Stimulated activated CD8-positive, alpha-beta memory T cell treated with anti-CD3 and anti-CD28 coated beads, Interleukin-15, amount 100 ng/mL, for 4 hours (primary cell): Measurements from ENCODE around the gene GRIN2D.

ENCODE experiments used
- DNase-seq, 2 donors: peaks; one replicate each; pipeline ENCODE4 v3.0.0-alpha.2; 2020; ENCODE audit warnings: low read depth in 2 of 2

Gene GRIN2D

DNA sequence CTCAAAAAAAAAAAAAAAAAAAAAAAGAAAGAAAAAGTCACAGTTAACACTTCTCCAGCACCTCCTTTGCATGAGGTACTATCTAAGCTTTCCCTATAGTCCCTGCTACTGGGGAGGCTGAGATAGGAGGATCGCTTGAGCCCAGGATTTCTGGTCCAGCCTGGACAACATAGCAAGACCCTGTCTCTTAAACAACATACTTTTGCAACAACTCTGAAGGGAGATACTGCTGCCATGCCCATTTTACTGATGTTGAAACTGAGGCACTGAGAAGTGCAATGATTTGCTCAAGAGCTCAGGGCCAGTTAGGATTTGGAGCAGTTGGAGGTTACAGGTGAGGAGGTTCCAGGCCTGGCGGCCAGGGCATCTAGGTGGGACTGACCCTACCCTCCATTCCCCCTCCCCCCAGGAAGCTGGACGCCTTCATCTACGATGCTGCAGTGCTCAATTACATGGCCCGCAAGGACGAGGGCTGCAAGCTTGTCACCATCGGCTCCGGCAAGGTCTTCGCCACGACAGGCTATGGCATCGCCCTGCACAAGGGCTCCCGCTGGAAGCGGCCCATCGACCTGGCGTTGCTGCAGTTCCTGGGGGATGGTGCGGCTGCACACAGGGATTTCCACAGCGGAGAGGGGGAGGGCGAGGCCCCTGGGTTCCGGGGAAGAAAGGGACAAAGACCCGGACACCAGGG is 48.0 kb downstream of the GRIN2D start:
- no peak for DNase-seq

DNA sequence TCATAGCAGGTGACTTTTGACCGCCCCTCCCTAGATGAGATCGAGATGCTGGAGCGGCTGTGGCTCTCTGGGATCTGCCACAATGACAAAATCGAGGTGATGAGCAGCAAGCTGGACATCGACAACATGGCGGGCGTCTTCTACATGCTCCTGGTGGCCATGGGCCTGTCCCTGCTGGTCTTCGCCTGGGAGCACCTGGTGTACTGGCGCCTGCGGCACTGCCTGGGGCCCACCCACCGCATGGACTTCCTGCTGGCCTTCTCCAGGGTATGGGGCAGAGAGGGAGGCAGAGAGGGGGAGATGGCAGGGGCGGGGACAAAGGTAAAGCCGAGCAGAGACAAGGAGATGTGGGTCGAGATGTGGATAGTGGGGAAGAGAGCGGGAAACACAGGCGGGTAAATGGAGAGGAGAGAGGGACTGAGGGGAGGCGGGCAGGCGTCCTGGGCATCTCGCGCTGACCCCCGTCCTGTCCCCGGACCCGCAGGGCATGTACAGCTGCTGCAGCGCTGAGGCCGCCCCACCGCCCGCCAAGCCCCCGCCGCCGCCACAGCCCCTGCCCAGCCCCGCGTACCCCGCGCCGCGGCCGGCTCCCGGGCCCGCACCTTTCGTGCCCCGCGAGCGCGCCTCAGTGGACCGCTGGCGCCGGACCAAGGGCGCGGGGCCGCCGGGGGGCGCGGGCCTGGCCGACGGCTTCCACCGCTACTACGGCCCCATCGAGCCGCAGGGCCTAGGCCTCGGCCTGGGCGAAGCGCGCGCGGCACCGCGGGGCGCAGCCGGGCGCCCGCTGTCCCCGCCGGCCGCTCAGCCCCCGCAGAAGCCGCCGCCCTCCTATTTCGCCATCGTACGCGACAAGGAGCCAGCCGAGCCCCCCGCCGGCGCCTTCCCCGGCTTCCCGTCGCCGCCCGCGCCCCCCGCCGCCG is 48.9 kb downstream of the GRIN2D start:
- DNase-seq: no peak

DNA sequence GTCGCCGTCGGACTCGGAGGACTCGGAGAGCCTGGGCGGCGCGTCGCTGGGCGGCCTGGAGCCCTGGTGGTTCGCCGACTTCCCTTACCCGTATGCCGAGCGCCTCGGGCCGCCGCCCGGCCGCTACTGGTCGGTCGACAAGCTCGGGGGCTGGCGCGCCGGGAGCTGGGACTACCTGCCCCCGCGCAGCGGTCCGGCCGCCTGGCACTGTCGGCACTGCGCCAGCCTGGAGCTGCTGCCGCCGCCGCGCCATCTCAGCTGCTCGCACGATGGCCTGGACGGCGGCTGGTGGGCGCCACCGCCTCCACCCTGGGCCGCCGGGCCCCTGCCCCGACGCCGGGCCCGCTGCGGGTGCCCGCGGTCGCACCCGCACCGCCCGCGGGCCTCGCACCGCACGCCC is 49.8 kb downstream of the GRIN2D start:
- no peak for DNase-seq
